HepG2 (cell line): ENCODE measurements around the gene VAMP5. TPM values are rescaled to one million over a fixed set of nuclear protein-coding genes. Genes with fewer than 3 reads are reported as not detected.

Experiments used
- E2F2 ChIP-seq: sonication (generic); formaldehyde crosslinking; IDR thresholded peaks from 2 replicates; pipeline ENCODE4 v1.4.0; 2020; ENCODE audit warnings: missing genetic modification reagents, borderline replicate concordance
- EHMT2 ChIP-seq: fragments of 200-600 bp; sonication (generic); IDR thresholded peaks from 2 replicates; pipeline ENCODE4 v1.7.0; 2017; ENCODE audit warnings: antibody characterized with exemption, low read depth, low read length, borderline replicate concordance
- GTF3A ChIP-seq: sonication (generic); formaldehyde crosslinking; conservative IDR thresholded peaks from 2 replicates; pipeline ENCODE4 v1.4.0; 2020; ENCODE audit warnings: mild to moderate bottlenecking, missing genetic modification reagents
- HNF4A ChIP-seq: sonication (generic); formaldehyde crosslinking; IDR thresholded peaks from 2 replicates; pipeline ENCODE4 v1.4.0; 2020; ENCODE audit warnings: missing genetic modification reagents
- MAX ChIP-seq: IDR thresholded peaks from 2 replicates; pipeline ENCODE4 v1.6.1; 2012; ENCODE audit warnings: inconsistent platforms
- MED13 ChIP-seq: sonication (generic); formaldehyde crosslinking; IDR thresholded peaks from 2 replicates; pipeline ENCODE4 v1.5.0; 2020; ENCODE audit warnings: missing genetic modification reagents
- MEF2D ChIP-seq: sonication (generic); formaldehyde crosslinking; IDR thresholded peaks from 2 replicates; pipeline ENCODE4 v1.5.1; 2020; ENCODE audit warnings: mild to moderate bottlenecking, missing genetic modification reagents
- MYC ChIP-seq: sonication (generic); formaldehyde crosslinking; IDR thresholded peaks from 2 replicates; pipeline ENCODE4 v1.9.0; 2021; ENCODE audit warnings: missing genetic modification reagents, borderline replicate concordance
- NFKBIZ ChIP-seq: IDR thresholded peaks from 2 replicates; pipeline ENCODE4 v1.6.1; 2018; ENCODE audit warnings: missing genetic modification reagents, missing compliant biosample characterization
- PCBP1 ChIP-seq: fragments of 200-400 bp; formaldehyde crosslinking; IDR thresholded peaks from 2 replicates; pipeline ENCODE4 v1.6.1; 2017; ENCODE audit warnings: mild to moderate bottlenecking, low read depth, low read length, borderline replicate concordance
- POLR2A ChIP-seq, 2 experiments: IDR thresholded peaks; 2 replicates each; pipeline ENCODE4 v1.6.1; 2011; ENCODE audit warnings: low read depth in 2 of 2, low read length in 2 of 2, mild to moderate bottlenecking in 1 of 2, moderate library complexity in 1 of 2; ENCODE audit not compliant: insufficient read depth in 1 of 2
- POLR2AphosphoS2 ChIP-seq: IDR thresholded peaks from 2 replicates; pipeline ENCODE4 v1.6.1; 2011; ENCODE audit warnings: low read depth, low read length, improper control_type of control experiment
- RFX1 ChIP-seq: fragments of 450-650 bp; IDR thresholded peaks from 2 replicates; pipeline ENCODE4 v1.6.1; 2017
- RFX5 ChIP-seq: IDR thresholded peaks from 2 replicates; pipeline ENCODE4 v1.6.1; 2011; ENCODE audit warnings: low read depth, low read length, improper control_type of control experiment
- SATB2 ChIP-seq: sonication (generic); formaldehyde crosslinking; IDR thresholded peaks from 2 replicates; pipeline ENCODE4 v1.5.0; 2020; ENCODE audit warnings: missing genetic modification reagents
- SIN3A ChIP-seq: IDR thresholded peaks from 2 replicates; pipeline ENCODE4 v1.6.1; 2011; ENCODE audit warnings: low read depth, mild to moderate bottlenecking, control low read depth, low read length, borderline replicate concordance
- SP2 ChIP-seq: sonication (generic); formaldehyde crosslinking; IDR thresholded peaks from 2 replicates; pipeline ENCODE4 v1.5.1; 2020; ENCODE audit warnings: mild to moderate bottlenecking, missing genetic modification reagents
- SUZ12 ChIP-seq: fragments of 150-350 bp; IDR thresholded peaks from 2 replicates; pipeline ENCODE4 v1.6.1; 2014; ENCODE audit warnings: low read depth, low read length
- ZBTB1 ChIP-seq: sonication (generic); formaldehyde crosslinking; IDR thresholded peaks from 2 replicates; pipeline ENCODE4 v1.4.0; 2020; ENCODE audit warnings: missing genetic modification reagents, borderline replicate concordance
- ZFP36 ChIP-seq: fragments of 150-350 bp; IDR thresholded peaks from 2 replicates; pipeline ENCODE4 v1.6.1; 2018; ENCODE audit warnings: borderline replicate concordance, low read length, low read depth; ENCODE audit not compliant: partially characterized antibody
- ZMAT3 ChIP-seq: sonication (generic); formaldehyde crosslinking; conservative IDR thresholded peaks from 2 replicates; pipeline ENCODE4 v1.7.0; 2021; ENCODE audit warnings: missing genetic modification reagents
- ZNF160 ChIP-seq: sonication (generic); formaldehyde crosslinking; IDR thresholded peaks from 2 replicates; pipeline ENCODE4 v1.8.0; 2022; ENCODE audit warnings: mild to moderate bottlenecking, inconsistent platforms, missing genetic modification reagents
- ZNF34 ChIP-seq: sonication (generic); formaldehyde crosslinking; IDR thresholded peaks from 2 replicates; pipeline ENCODE4 v1.4.0; 2020; ENCODE audit warnings: mild to moderate bottlenecking, missing genetic modification reagents, borderline replicate concordance
- ZNF432 ChIP-seq: sonication (generic); formaldehyde crosslinking; IDR thresholded peaks from 2 replicates; pipeline ENCODE4 v1.5.0; 2020; ENCODE audit warnings: missing genetic modification reagents, mild to moderate bottlenecking, borderline replicate concordance
- ZNF570 ChIP-seq: sonication (generic); formaldehyde crosslinking; IDR thresholded peaks from 2 replicates; pipeline ENCODE4 v1.4.0; 2020; ENCODE audit warnings: mild to moderate bottlenecking, missing genetic modification reagents, borderline replicate concordance
- ZNF605 ChIP-seq: sonication (generic); formaldehyde crosslinking; IDR thresholded peaks from 2 replicates; pipeline ENCODE4 v1.8.0; 2022; ENCODE audit warnings: mild to moderate bottlenecking, missing genetic modification reagents
- ZSCAN22 ChIP-seq: sonication (generic); formaldehyde crosslinking; IDR thresholded peaks from 2 replicates; pipeline ENCODE4 v1.4.0; 2020; ENCODE audit warnings: mild to moderate bottlenecking, missing genetic modification reagents
- polyA plus RNA-seq, 8 experiments: library from polyadenylated mRNA; depleted of rRNA in 3 of 8; stranded (reverse) in 7 of 8; unstranded in 1 of 8; fragments of >200 nt; fragmentation: Illumina TruSeq in 4 of 8; extraction: Trizol in 4 of 8; gene quantifications; 2 replicates each; pipeline versions ENCODE4 v1.2.1 to v1.2.3, GENCODE V29; 2011 to 2016; ENCODE audit warnings: low read depth in 4 of 8, missing spikeins in 1 of 8, mixed read lengths in 1 of 8; ENCODE audit not compliant: insufficient read depth in 1 of 8
- total RNA-seq, 5 experiments: library from RNA; depleted of rRNA; stranded (reverse); fragments of >200 nt; fragmentation: Illumina TruSeq; extraction: Trizol; gene quantifications; 2 replicates each; pipeline ENCODE4 v1.2.3, GENCODE V29; 2016; ENCODE audit warnings: low read depth in 1 of 5
- TF ChIP-seq, protein P1 (sequence below): sonication (generic); formaldehyde crosslinking; IDR thresholded peaks from 2 replicates; pipeline ENCODE4 v1.8.0; 2022; ENCODE audit warnings: mild to moderate bottlenecking, missing genetic modification reagents, moderate library complexity
- TF ChIP-seq, protein P2 (sequence below): sonication (generic); formaldehyde crosslinking; IDR thresholded peaks from 2 replicates; pipeline ENCODE4 v1.4.0; 2020; ENCODE audit warnings: mild to moderate bottlenecking, missing genetic modification reagents, borderline replicate concordance

The VAMP5 gene
- total and polyA plus RNA-seq, 2 of the 13 experiments (the other 11 are each of a cell fraction or from before 2014, with no cell fraction given), result 7.2 to 56.7 TPM

DNA sequence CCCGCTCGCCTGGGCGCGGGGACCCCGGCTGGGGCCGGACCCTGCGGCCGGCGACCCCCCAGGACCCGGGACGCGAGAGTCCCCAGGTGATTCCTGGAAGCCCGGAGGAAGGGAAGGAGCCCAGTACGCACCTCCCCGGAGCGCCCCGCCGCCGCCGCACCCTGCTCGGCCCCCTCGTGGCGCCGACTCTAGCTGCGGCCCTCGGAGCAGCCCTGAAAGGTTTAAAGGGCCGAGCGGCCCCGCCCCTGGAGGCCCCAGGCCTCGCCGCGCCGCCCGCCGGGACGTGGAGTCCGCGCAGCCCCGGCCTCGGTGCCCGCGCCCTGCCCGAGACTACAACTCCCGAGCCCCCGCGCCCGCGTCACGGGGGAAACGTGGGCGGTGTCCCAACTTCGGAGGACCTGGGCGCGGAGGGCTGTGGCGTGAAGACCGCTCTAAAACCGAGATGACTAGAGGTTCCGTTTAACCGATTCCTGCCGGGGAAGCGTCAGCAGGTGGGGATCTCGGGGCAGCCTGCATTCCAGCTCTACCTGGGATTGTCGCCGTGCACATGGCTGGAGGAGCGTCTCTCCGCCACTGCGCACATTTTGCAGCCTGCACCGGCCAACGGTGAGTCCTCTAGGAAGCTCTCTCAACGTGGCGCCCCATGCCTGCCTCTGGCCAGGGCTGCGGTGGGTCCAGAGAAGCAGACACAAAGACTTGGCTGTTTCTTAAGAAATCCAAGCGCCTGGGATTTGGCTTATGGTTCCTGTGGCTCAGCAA lies 18.4 kb downstream of the VAMP5 start, which contains the start of gene TMEM150A (continued):
- TF ChIP-seq, protein P1, sequence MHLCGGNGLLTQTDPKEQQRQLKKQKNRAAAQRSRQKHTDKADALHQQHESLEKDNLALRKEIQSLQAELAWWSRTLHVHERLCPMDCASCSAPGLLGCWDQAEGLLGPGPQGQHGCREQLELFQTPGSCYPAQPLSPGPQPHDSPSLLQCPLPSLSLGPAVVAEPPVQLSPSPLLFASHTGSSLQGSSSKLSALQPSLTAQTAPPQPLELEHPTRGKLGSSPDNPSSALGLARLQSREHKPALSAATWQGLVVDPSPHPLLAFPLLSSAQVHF (CRISPR knock-in tag), result no peak
- TF ChIP-seq SATB2 (CRISPR knock-in tag) (no peak), MEF2D (CRISPR knock-in tag) (peak; percentile 70; the same call in 1 of the 2 replicates), ZMAT3 (CRISPR knock-in tag) (peak; percentile 92), RFX5 (peak; percentile 18; the same call in 1 of the 2 replicates), EHMT2 (no peak), ZNF605 (peak; percentile 55; the same call in 1 of the 2 replicates), MYC (CRISPR knock-in tag) (peak; percentile 84), SUZ12 (peak; percentile 69; the same call in 1 of the 2 replicates), ZNF160 (CRISPR knock-in tag) (no peak), RFX1 (no peak), E2F2 (CRISPR knock-in tag) (peak; percentile 56; the same call in 1 of the 2 replicates), SIN3A (peak; percentile 91; the same call in 1 of the 2 replicates), ZSCAN22 (CRISPR knock-in tag) (no peak), SP2 (no peak), POLR2AphosphoS2 (no peak), MAX (peak; percentile 90), ZNF570 (CRISPR knock-in tag) (no peak), PCBP1 (no peak), HNF4A (CRISPR knock-in tag) (no peak; the same call in 1 of the 2 replicates), ZNF34 (no peak), NFKBIZ (no peak), GTF3A (CRISPR knock-in tag) (no peak), MED13 (CRISPR knock-in tag) (no peak), ZNF432 (CRISPR knock-in tag) (no peak), ZFP36 (no peak), ZBTB1 (CRISPR knock-in tag) (no peak), POLR2A (IDR thresholded peaks at IDR 0.05; ENCODE audit: insufficient read depth in 1 of 2, low read depth in 2 of 2, low read length in 2 of 2) (peak in 1 of 2 experiments; percentile 66; a peak in 2 of 4 replicates)
- TF ChIP-seq, protein P2, sequence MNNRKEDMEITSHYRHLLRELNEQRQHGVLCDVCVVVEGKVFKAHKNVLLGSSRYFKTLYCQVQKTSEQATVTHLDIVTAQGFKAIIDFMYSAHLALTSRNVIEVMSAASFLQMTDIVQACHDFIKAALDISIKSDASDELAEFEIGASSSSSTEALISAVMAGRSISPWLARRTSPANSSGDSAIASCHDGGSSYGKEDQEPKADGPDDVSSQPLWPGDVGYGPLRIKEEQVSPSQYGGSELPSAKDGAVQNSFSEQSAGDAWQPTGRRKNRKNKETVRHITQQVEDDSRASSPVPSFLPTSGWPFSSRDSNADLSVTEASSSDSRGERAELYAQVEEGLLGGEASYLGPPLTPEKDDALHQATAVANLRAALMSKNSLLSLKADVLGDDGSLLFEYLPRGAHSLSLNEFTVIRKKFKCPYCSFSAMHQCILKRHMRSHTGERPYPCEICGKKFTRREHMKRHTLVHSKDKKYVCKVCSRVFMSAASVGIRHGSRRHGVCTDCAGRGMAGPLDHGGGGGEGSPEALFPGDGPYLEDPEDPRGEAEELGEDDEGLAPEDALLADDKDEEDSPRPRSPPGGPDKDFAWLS (CRISPR knock-in tag), result no peak
